Keratinocyte (primary cell): ENCODE results near the gene SH2D2A. TPM values are rescaled to one million over a fixed set of nuclear protein-coding genes. Genes with fewer than 3 reads are reported as not detected.
"Not testable (repeated sequence)": the region's sequence is repeated elsewhere in the genome, so short reads cannot be mapped to it uniquely, and the experiment has no call there.

Source experiments
- DNase-seq: peaks from one replicate; pipeline ENCODE4 v3.0.0-alpha.2; 2011; ENCODE audit warnings: low read depth, missing footprints, low spot score
- FAIRE-seq: peaks from 2 replicates; lab custom pipeline; 2011; peaks lifted over from hg19 to GRCh38; lab: Jason Lieb, UNC
- H2AFZ ChIP-seq: 2 replicates; pipeline ENCODE4 v1.6.0; 2012; ENCODE audit warnings: low read length, control low read depth, inconsistent platforms; ENCODE audit not compliant: control insufficient read depth
- H3K27ac ChIP-seq: 2 replicates; pipeline ENCODE4 v1.5.1; 2011; ENCODE audit warnings: low read length; ENCODE audit not compliant: control insufficient read depth, insufficient read depth
- H3K27me3 ChIP-seq: 3 replicates; pipeline ENCODE4 v1.6.0; 2011; ENCODE audit warnings: low read length; ENCODE audit not compliant: control insufficient read depth, insufficient read depth; ENCODE audit errors: extremely low read depth
- H3K36me3 ChIP-seq, 2 experiments: 2 replicates in 1 of 2; 3 replicates in 1 of 2; pipeline ENCODE4 v1.5.1; 2011; ENCODE audit warnings: low read length in 2 of 2, mild to moderate bottlenecking in 1 of 2; ENCODE audit not compliant: control insufficient read depth in 2 of 2, insufficient read depth in 2 of 2; ENCODE audit errors: extremely low read depth in 1 of 2
- H3K4me1 ChIP-seq: 3 replicates; pipeline ENCODE4 v1.5.1; 2011; ENCODE audit warnings: low read length; ENCODE audit not compliant: control insufficient read depth, insufficient read depth; ENCODE audit errors: extremely low read depth
- H3K4me2 ChIP-seq: 3 replicates; pipeline ENCODE4 v1.6.0; 2011; ENCODE audit warnings: low read depth, low read length; ENCODE audit not compliant: control insufficient read depth, insufficient read depth; ENCODE audit errors: extremely low read depth
- H3K4me3 ChIP-seq, 3 experiments: fragments of 200-600 bp in 1 of 3; sonication (generic) in 1 of 3; 2 replicates in 2 of 3; 3 replicates in 1 of 3; pipeline ENCODE4 v1.5.1; 2011 to 2016; ENCODE audit warnings: low read length in 3 of 3, mild to moderate bottlenecking in 3 of 3, control low read depth in 2 of 3, inconsistent platforms in 1 of 3, low read depth in 1 of 3, mixed read lengths in 1 of 3, mixed run types in 1 of 3, moderate library complexity in 1 of 3; ENCODE audit not compliant: control insufficient read depth in 2 of 3, insufficient read depth in 2 of 3; ENCODE audit errors: extremely low read depth in 1 of 3
- H3K79me2 ChIP-seq: 2 replicates; pipeline ENCODE4 v1.6.0; 2012; ENCODE audit warnings: low read length; ENCODE audit not compliant: control insufficient read depth, insufficient read depth
- H3K9ac ChIP-seq: 3 replicates; pipeline ENCODE4 v1.6.0; 2011; ENCODE audit warnings: low read length; ENCODE audit not compliant: control insufficient read depth, insufficient read depth; ENCODE audit errors: extremely low read depth
- H3K9me1 ChIP-seq: 3 replicates; pipeline ENCODE4 v1.6.0; 2011; ENCODE audit warnings: low read length; ENCODE audit not compliant: control insufficient read depth, insufficient read depth; ENCODE audit errors: extremely low read depth
- H3K9me3 ChIP-seq: 2 replicates; pipeline ENCODE4 v1.5.1; 2012; ENCODE audit warnings: low read depth, low read length; ENCODE audit not compliant: control insufficient read depth
- H4K20me1 ChIP-seq: 3 replicates; pipeline ENCODE4 v1.6.0; 2011; ENCODE audit warnings: low read length; ENCODE audit not compliant: control insufficient read depth, insufficient read depth; ENCODE audit errors: extremely low read depth
- CTCF ChIP-seq, 3 experiments: IDR thresholded peaks in 1 of 3; conservative IDR thresholded peaks in 1 of 3; optimal IDR thresholded peaks in 1 of 3; 2 replicates in 2 of 3; 3 replicates in 1 of 3; pipeline versions ENCODE3 to v1.5.1; 2011; ENCODE audit warnings: low read length in 3 of 3, mild to moderate bottlenecking in 3 of 3, moderate library complexity in 2 of 3, control low read depth in 1 of 3, inconsistent platforms in 1 of 3; ENCODE audit not compliant: insufficient read depth in 2 of 3; ENCODE audit errors: extremely low read depth in 1 of 3
- EZH2 ChIP-seq: IDR thresholded peaks from one replicate; pipeline ENCODE4 v1.6.1; 2012; ENCODE audit warnings: inconsistent platforms, mild to moderate bottlenecking, low read length, moderate library complexity
- dilution Hi-C: fragments of 300-500 bp; cut with MboI; formaldehyde crosslinking; loops from one replicate; pipeline ENCODE4 v1.7.0; 2020; ENCODE audit warnings: low sequenced_read_pairs; ENCODE audit not compliant: extremely low pct_ligation_motif_present
- polyA plus RNA-seq, 5 experiments: library from polyadenylated mRNA; depleted of rRNA in 3 of 5; stranded (reverse) in 3 of 5; stranded (forward) in 1 of 5; unstranded in 1 of 5; fragments of >200 nt; gene quantifications; 1 replicate in 1 of 5; 2 replicates in 3 of 5; 3 replicates in 1 of 5; pipeline versions ENCODE4 v1.2.1 to v1.2.3, GENCODE V29; 2011 to 2012; ENCODE audit warnings: missing spikeins in 2 of 5, low read depth in 1 of 5, low replicate concordance in 1 of 5

SH2D2A gene
- polyA plus RNA-seq, 1 donor (not counting 4 experiments of a cell fraction or from before 2014, with no cell fraction given) = 2.5 TPM

- peak overlapping the region; percentile 98 for H3K9ac ChIP-seq
- peak overlapping the region; percentile 87 for H3K27ac ChIP-seq
- H3K4me1 ChIP-seq = peaks cover 15% of the 10 kb centered on the region
- no peak for FAIRE-seq
- H3K9me1 ChIP-seq = no peaks in the 10 kb centered on the region
- DNase-seq = no peak
- dilution Hi-C loops = no loop called here
- TF ChIP-seq CTCF (optimal IDR thresholded peaks at IDR 0.05 in 1 of 3, IDR thresholded peaks at IDR 0.05 in 1 of 3, conservative IDR thresholded peaks at IDR 0.05 in 1 of 3; ENCODE audit: extremely low read depth in 1 of 3, insufficient read depth in 2 of 3, low read length in 3 of 3) = no peak
- no peak for TF ChIP-seq EZH2
- H3K4me2 ChIP-seq = peak overlapping the region; percentile 88
- no peaks in the 10 kb centered on the region for H4K20me1 ChIP-seq
- no peaks in the 10 kb centered on the region for H3K9me3 ChIP-seq
- no peaks in the 10 kb centered on the region for H3K27me3 ChIP-seq
- no peak overlapping the region for H2AFZ ChIP-seq
- H3K79me2 ChIP-seq = peaks cover 33% of the 10 kb centered on the region
- H3K4me3 ChIP-seq = peak overlapping the region in 2 of 3 experiments; percentile 72 to 85
- H3K36me3 ChIP-seq = peaks cover 0 to 6% of the 10 kb centered on the region in 2 experiments
Measured at GRCh38 chr1:156765666-156766065, 51.0 kb downstream of the SH2D2A start.

- FAIRE-seq, H3K9ac ChIP-seq, H4K20me1 ChIP-seq, H3K9me3 ChIP-seq, H3K36me3 ChIP-seq, dilution Hi-C loops, H3K9me1 ChIP-seq, H3K4me3 ChIP-seq, H2AFZ ChIP-seq, H3K4me2 ChIP-seq, DNase-seq, H3K27ac ChIP-seq, H3K27me3 ChIP-seq: not testable (repeated sequence)
- Histone ChIP-seq H3K4me1 (peaks cover 15% of the 10 kb centered on the region), H3K79me2 (peaks cover 28% of the 10 kb centered on the region)
Measured at GRCh38 chr1:156765136-156765535, 51.5 kb downstream of the SH2D2A start.

GRCh38 chr1:156760796-156761104, 55.9 kb downstream of the SH2D2A start:
- Histone ChIP-seq H3K4me3 (no peak overlapping the region), H3K9ac (no peak overlapping the region), H3K9me1 (no peaks in the 10 kb centered on the region), H3K4me1 (peaks cover 2% of the 10 kb centered on the region), H3K27me3 (no peaks in the 10 kb centered on the region), H3K4me2 (no peak overlapping the region), H4K20me1 (no peaks in the 10 kb centered on the region), H3K36me3 (no peaks in the 10 kb centered on the region), H3K79me2 (no peaks in the 10 kb centered on the region), H2AFZ (no peak overlapping the region), H3K9me3 (no peaks in the 10 kb centered on the region), H3K27ac (no peak overlapping the region)
- TF ChIP-seq CTCF (optimal IDR thresholded peaks at IDR 0.05 in 1 of 3, IDR thresholded peaks at IDR 0.05 in 1 of 3, conservative IDR thresholded peaks at IDR 0.05 in 1 of 3; ENCODE audit: extremely low read depth in 1 of 3, insufficient read depth in 2 of 3, low read length in 3 of 3) (no peak), EZH2 (no peak)
- no peak for DNase-seq
- dilution Hi-C loops = no loop called here
- FAIRE-seq = no peak
